Hematopoietic multipotent progenitor cell treated with erythropoietin and hydrocortisone succinate and interleukin-3 and kit ligand, for 15 days (in vitro differentiated cells): ENCODE results near the gene ITPR3.

Experiments
- DNase-seq: peaks from one replicate; pipeline ENCODE4 v3.0.0-alpha.2; 2015; ENCODE audit warnings: low spot score

The ITPR3 gene

GRCh38 chr6:33700391-33701050 is 79.4 kb downstream of the ITPR3 start:
- peak; percentile 50 for DNase-seq

GRCh38 chr6:33702345-33702977 is 81.3 kb downstream of the ITPR3 start:
- DNase-seq: peak; percentile 16

- DNase-seq: no peak
Measured at GRCh38 chr6:33704215-33705066, 83.3 kb downstream of the ITPR3 start.

- DNase-seq: no peak
Measured at GRCh38 chr6:33705268-33705885, 84.3 kb downstream of the ITPR3 start.

GRCh38 chr6:33705955-33706725 is 85.0 kb downstream of the ITPR3 start:
- no peak for DNase-seq

- DNase-seq: no peak
Measured at GRCh38 chr6:33707771-33708170, 86.6 kb downstream of the ITPR3 start.

- DNase-seq: no peak
Measured at GRCh38 chr6:33708516-33709204, 87.5 kb downstream of the ITPR3 start.

GRCh38 chr6:33709605-33710295 is 88.6 kb downstream of the ITPR3 start:
- no peak for DNase-seq

- DNase-seq: no peak
Measured at GRCh38 chr6:33710296-33711121, 89.4 kb downstream of the ITPR3 start.

- DNase-seq: peak; percentile 98
Measured at GRCh38 chr6:33711140-33712129, 90.3 kb downstream of the ITPR3 start, which contains the start of gene UQCC2. TSS of gene UQCC2 (minus strand) at chr6:33711700. CDS start at chr6:33711686, 14 bp downstream.

GRCh38 chr6:33712914-33713313 is 91.8 kb downstream of the ITPR3 start:
- DNase-seq: no peak

GRCh38 chr6:33713786-33714185 is 92.7 kb downstream of the ITPR3 start:
- DNase-seq: no peak

GRCh38 chr6:33714385-33715040 is 93.4 kb downstream of the ITPR3 start:
- DNase-seq: no peak

GRCh38 chr6:33716379-33716778 is 95.3 kb downstream of the ITPR3 start:
- DNase-seq: no peak

- DNase-seq: no peak
Measured at GRCh38 chr6:33716890-33717632, 95.9 kb downstream of the ITPR3 start.

GRCh38 chr6:33717934-33718455 is 96.9 kb downstream of the ITPR3 start:
- no peak for DNase-seq

- DNase-seq: no peak
Measured at GRCh38 chr6:33718713-33719112, 97.6 kb downstream of the ITPR3 start.
